HG03575 (cell line): ENCODE measurements around the gene ARPC5L.
"Not testable (repeated sequence)": the region's sequence is repeated elsewhere in the genome, so short reads cannot be mapped to it uniquely, and the experiment has no call there.

Experiments
- ATAC-seq: cut with Tn5 transposase; IDR thresholded peaks from one replicate; pipeline ENCODE4 v1.9.1; 2021; ENCODE audit not compliant: unreplicated experiment, insufficient number of reproducible peaks, low FRiP score; ENCODE audit errors: extremely low read depth

ARPC5L gene

DNA sequence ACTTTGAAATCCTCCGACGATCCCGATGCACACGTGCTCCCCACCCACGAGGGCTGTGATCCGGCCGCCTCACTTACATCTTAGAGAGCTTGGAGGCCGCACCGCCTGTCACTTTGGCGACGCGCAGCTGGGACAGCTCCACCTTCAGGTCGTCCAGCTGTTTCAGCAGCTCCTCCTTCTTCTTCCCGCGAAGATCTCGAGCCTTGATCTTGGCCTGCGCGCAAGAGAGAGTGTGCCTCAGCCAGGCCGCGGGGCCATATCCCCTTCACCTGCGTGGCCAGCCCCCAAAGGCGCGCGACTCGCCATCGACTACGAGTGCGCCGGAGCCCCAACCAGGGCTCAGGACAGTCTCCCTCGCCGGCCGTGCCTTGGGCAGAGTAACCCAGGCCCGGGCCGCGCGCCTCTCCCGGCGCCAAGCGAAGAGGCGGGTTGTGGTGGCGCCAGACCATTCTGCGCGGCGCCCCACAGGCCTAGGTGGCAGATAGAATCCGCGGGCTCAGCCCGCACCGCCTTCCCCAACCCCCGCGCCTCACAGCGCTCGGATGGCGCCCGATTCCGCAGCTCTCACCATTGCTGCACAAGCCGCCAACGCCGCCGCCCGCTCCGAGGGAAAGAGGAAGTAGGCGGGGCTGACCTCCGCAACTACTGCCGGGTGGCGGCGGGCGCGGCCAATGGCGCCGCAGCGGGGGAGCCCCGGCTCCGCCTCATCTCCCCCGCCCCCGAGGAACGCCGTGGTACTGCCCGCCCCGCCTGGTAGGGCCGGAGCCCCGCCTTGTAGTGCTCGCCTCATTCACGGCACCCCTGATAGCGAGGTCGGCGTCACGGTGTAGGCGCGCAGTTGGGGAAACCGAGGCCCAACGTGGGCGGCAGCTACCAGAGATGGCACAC is at the start of gene ARPC5L, which contains the start of gene RPL35:
TSS of gene ARPC5L (plus strand) at position 789 of the 888 bp plus-strand sequence. CDS start 7,161 bp downstream, outside the sequence.
TSS of gene RPL35 (minus strand) at position 616 of the 888 bp plus-strand sequence. CDS start at position 571, 45 bp downstream.
- ATAC-seq = peak; percentile 45

DNA sequence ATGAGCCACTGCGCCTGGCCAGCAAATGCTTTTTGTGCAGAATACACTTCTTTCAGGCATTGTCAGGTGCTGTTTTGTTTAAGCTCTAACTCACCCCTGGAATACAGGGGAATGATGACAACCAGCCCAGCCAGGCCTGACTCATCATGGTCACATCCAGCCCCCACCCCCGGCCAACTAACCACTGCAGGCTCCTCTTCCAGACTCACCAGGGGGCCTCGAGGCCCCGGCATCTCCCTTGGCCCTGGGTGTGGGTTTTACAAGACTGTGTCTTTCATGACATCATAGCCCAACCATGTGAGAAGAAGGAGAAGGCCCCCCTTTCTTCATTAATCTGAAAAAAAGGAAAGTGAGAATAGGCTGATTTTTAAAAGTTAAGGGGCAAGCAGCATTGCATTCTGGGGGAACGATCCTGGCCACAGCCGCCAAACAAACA is 49.5 kb upstream of the ARPC5L start:
- ATAC-seq = no peak

DNA sequence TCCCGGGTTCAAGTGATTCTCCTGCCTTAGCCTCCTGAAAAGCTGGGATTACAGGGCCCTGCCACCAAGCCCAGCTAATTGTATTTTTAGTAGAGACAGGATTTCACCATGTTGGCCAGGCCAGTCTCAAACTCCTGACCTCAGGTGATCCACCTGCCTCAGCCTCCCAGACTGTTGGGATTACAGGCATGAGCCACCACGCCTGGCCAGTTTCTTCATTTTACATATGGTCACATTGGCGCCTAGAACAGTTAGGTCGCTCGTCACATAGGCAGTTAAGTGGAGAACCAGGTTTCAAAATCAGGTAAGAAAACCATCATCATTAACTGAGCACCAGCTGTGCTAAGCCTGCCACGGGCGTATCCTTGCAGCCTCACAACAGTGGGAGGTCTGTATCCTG is 48.9 kb upstream of the ARPC5L start:
- no peak for ATAC-seq

DNA sequence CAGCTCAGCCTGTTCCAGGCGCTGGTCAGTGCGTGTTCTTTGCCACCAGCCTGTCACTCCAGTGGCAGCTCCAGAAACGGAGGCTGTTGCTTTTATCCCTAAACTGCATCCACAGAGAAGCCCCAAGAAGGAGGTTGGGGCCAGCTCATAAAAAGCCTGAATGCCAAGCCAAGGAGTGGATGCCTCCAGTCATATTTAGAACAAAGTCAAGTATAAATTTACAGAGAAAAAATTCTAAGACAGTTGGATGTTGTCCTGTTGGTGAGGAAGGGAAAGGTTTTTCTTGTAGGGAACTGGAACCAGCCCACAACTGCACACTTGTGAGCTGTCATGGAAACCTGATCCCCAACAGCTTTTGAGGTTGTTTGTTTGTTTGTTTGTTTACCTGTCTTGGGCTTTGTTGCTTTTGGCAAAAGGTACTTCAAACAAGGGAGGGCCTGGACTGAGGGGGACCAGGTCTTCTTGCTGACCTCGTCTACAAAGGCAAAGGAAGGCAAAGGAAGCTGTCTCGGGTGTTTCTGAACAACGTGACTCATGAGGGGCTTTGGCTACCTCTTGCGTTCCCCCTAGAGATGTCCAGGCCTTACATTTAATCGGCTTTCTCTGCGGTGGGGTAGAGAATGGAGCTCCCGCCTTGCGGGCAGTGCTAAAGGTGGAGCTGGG is 48.3 kb upstream of the ARPC5L start:
- no peak for ATAC-seq

DNA sequence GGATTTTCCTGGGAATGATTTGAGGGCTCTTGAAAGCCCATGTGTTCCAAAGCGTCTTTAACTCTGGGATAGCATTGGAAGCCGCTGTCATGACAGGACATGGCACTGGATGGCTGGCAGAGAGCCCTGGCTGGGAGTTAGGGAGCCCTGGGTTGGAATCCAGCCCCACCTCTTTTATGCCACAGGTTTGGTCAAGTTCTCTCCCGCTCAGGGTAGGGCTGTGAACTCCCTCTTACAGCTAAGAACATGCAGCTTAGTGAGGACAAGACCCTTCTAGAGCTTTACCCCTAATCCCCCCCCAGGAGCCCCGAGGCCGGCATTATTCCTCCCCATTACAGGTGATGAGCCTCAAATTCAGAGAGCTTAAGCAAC is 47.8 kb upstream of the ARPC5L start:
- ATAC-seq = no peak

DNA sequence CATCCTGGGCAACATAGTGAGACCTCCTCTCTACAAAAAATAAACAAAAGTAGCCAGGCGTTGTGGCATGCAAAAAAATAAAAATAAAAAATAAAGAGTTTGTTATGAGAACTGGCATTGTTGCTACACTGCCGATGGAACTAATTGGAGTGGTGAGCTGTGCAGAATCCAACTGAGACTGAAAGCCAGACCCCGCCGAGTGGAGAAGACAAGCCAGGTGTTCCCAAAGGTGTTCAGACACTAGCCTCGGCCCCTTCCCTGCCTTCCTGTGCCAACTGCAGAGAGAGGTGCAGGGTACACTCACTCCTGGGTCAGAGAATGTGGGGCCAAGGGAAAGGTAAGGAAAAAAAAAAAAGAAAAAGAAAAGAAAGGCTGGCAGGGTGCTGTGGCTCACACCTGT is 46.3 kb upstream of the ARPC5L start:
- no peak for ATAC-seq

DNA sequence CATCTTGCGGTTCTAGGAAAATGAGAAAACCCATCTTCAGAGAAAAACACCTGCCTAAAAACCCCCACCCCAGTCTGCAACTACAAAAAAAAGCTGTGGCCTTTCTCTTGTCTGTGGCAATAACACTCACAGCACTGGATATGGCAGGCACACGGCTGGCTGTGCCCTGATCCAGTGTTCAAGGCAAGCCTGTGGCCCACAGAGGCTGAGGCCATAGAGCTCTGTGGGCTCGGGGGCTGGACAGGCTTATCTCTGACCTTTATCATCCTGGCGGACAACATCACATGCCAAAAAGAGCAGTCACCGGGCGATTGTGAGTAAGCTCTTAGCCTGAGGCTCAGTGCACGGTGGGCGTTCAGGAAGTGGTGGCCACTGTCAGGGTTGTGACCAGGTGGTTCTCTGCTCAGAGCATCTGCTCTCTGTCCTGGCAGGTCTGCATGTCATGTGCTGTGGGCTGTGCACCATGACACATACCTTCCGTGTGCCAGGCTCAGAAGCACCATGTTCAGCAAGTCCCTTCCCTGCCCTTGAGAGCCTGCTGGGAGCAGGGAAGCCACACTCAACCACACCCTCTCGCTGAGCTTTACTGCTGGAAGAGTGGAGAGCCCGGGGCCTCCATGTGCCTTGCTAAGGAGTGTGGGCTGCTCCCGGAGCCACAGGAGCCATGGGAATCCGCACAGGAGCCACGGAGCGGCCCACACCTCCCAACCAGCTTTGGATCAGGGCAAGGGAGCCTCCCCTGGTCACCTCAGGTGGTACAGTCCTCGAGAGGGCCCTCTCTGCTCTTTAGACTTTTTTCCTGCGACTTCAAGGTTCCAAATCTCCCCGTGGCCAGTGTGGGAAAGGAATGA is 43.3 kb upstream of the ARPC5L start:
- no peak for ATAC-seq

DNA sequence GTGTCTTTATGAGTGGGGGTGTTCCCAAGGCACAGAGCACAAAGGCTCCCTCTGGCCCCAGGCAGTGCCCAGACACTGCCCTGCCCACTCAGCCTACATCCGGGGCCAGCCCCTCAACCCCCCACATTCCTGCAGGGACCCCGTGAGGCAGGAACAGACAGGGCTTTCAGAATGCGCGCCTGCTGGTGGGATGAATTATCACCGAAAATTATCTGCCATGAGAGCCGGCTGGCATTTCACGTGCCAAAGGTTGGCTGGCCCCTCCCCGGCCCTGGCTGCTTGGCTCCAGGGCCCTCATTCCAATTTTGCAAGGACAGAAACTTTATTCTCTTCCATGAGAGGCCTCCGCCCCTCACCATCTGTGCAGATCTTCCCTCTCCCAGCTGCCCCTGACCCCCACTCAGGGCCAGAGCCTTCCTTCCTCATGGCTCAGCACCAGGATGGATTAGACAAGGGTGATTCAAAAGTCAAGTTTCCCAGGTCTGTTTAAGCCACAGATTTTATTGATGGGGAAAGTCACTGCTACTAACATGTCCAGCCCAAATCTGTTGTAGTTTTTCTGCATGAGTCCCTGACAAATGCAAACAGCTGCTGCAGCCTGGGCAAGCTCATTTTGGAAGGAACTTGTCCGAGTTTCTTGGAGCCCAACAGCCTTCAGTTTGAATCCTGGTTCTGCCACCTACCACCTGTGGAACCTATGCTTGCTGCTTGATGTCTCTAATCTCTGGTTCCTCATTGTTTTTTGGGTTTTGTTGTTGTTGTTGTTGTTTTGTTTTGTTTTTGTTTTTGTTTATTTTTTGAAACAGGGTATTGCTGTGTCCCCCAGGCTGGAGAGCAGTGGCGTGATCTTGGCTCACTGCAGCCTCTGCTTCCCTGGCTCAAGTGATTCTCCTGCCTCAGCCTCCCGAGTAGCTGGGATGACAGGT is 41.0 kb upstream of the ARPC5L start:
- no peak for ATAC-seq

DNA sequence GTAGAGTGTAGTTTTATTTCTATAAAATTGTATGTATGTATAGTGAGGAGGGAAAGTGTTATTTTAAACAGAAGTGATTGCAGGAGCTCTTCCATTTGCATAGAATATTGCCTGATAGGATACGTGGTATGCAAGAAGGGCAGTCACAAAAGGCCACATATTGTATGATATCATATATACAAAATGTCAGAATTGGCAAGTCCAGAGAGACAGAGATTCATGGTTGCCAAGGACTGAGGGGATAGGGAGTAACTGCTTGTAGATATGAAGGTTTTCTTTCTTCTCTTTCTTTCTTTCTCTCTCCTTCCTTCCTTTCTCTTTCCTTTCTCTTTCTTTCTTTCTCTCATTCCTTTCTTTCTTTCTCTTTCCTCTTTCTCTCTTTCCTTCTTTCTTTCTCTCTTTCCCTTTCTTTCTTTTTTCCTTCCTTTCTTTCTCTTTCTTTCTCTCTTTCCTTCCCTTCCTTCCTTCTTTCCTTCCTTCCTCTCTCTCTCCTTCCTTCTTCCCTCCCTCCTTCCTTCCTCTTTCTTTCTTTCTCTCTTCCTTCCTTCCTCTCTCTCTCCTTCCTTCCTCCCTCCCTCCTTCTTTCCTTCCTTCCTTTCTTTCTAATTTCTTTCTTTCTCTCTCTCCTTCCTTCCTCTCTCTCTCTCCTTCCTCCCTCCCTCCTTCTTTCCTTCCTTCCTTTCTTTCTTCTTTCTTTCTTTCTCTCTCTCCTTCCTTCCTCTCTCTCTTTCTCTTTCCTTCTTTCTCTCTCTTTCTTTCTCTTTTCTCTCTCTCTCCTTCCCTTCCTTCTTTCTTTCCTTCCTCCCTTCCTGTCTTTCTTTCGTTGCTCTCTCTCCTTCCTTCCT is 33.2 kb upstream of the ARPC5L start:
- ATAC-seq = no peak

DNA sequence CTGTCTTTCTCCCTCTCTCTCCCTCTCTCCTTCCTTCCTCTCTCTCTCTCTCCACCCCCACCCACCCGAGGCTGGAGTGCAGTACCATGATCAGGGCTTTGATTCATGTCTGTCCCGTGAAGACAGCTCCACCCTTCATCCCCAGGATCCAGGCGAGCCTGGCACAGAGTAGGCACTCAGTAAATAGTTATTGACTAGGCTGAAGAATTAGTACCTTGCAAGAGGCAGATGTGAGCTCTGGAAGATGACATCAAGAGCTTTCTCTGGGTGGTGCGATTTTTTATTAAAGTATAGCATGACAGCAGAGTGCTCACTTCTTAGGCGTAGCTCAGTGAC is 32.6 kb upstream of the ARPC5L start:
- ATAC-seq = no peak

DNA sequence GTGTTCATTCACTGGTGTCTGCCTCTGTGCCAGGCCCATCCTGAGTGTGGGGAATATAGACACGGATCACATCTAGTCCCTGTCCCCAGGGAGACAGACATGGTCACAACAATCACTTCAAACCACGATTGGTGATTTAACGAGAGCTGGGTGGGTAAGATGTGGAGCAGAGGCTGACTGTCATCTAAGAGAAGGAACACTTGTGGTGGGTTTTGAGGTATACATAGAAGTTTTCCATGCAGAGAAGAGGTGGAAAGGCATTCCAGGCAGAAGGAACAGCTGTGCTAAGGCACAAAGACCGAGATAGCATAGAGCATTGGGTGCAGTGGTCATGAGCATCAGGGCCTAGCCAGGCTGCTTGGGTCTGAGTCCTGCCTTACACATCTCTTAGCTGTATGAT is 31.3 kb upstream of the ARPC5L start:
- ATAC-seq = no peak

DNA sequence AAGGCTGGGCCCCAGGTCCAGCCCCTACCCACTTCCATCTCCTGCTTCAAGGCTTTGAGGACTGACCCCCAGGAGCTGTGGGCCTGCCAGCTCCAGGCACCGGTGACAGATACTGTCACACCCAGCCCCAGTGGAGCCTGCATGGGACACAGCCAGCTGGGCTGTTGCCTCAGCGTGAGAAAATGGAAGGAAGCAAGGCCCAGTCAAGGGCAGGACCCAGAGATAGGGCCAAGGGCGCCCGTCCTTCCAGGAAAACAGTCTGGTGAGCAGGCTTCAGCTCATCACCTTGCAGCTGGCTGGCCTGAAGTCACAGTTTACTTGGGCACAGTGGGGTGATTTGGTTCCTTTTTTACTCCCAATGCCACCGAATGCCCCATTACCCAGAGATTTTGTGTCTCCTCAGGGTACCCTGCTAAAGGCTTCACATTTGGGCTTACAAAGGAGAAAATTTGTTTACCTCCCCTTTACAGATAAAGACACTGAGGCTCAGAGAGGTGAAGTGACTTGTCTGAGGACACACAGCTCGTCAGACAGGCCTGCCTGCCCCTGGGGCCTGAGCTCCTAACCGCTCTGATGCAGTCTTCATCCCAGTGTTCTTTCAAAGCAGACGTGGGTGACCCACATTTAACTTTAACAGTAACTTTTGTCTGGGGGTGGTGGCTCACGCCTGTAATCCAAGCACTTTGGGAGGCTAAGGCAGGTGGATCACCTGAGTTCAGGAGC is 30.1 kb upstream of the ARPC5L start:
- ATAC-seq = no peak

DNA sequence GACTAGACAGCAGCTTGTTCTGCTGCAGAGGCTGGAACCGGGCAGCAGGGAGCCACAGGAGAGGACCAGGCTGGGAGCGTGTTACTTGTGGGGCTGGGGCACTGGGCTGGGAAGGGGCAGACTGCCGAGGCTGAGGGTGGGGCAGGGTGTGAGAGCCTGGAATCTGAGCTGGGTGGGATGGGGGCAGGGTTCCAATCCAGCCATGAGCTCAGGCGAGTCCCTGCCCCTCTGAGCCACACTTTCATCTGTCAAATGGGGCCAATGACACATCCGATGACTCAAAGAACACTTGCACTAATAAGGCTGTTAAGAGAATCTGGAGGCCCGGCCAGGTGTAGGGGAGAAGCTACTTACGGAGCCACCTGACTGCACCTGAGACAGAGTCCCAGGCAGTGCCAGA is 27.3 kb upstream of the ARPC5L start:
- no peak for ATAC-seq

DNA sequence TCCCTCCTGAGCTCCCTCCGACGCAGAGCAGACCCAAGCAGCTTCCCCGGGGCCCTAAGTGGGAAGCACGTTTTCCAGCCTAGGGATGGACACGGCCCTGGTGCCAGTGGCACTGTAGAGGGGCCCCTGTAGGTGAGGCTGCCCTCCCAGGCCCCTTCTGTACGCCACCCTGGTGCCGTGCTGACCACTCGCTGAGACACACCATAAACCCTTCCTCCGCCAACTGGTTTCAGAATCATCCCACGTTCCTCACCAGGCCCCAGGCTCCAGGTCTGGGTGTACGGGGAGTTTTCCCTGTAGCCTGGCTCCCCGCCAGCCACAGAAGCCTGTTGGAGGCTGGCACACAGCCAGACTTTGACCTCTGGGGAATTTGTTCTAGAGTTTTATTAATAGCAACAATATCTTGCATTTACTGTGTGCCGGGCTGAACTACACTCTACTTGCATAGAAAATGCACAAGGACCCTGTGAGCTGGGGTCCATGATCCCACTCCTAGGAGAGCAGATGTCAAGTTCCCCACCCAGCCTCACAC is 26.8 kb upstream of the ARPC5L start:
- ATAC-seq = no peak

DNA sequence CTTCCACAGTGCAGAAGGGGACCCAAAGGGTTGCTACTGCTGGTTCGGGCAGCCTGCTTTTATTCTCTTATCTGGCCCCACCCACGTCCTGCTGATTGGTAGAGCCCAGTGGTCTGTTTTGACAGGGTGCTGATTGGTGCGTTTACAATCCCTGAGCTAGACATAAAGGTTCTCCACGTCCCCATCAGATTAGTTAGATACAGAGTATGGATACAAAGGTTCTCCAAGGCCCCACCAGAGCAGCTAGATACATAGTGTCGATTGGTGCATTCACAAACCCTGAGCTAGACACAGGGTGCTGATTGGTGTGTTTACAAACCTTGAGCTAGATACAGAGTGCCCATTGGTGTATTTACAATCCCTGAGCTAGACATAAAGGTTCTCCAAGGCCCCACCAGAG is 23.8 kb upstream of the ARPC5L start:
- not testable (repeated sequence) for ATAC-seq

DNA sequence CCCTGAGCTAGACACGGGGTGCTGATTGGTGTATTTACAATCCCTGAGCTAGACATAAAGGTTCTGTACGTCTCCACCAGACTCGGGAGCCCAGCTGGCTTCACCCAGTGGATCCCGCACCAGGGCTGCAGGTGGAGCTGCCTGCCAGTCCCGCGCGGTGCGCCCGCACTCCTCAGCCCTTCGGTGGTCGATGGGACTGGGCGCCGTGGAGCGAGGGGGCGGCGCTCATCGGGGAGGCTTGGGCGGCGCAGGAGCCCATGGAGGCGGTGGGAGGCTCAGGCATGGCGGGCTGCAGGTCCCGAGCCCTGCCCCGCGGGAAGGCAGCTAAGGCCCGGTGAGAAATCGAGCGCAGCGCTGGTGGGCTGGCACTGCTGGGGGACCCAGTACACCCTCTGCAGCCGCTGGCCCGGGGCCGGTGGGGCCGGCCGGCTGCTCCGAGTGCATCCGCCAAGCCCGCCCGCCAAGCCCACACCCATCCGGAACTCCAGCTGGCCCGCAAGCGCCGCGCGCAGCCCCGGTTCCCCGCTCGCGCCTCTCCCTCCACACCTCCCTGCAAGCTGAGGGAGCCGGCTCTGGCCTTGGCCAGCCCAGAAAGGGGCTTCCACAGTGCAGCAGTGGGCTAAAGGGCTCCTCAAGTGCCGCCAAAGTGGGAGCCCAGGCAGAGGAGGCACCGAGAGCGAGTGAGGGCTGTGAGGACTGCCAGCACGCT is 23.2 kb upstream of the ARPC5L start:
- ATAC-seq = not testable (repeated sequence)
